ENCODE measurements around the gene PCDHGB5.
"Not testable (repeated sequence)": the region's sequence is repeated elsewhere in the genome, so short reads cannot be mapped to it uniquely, and the experiment has no call there.

Gene PCDHGB5

DNA sequence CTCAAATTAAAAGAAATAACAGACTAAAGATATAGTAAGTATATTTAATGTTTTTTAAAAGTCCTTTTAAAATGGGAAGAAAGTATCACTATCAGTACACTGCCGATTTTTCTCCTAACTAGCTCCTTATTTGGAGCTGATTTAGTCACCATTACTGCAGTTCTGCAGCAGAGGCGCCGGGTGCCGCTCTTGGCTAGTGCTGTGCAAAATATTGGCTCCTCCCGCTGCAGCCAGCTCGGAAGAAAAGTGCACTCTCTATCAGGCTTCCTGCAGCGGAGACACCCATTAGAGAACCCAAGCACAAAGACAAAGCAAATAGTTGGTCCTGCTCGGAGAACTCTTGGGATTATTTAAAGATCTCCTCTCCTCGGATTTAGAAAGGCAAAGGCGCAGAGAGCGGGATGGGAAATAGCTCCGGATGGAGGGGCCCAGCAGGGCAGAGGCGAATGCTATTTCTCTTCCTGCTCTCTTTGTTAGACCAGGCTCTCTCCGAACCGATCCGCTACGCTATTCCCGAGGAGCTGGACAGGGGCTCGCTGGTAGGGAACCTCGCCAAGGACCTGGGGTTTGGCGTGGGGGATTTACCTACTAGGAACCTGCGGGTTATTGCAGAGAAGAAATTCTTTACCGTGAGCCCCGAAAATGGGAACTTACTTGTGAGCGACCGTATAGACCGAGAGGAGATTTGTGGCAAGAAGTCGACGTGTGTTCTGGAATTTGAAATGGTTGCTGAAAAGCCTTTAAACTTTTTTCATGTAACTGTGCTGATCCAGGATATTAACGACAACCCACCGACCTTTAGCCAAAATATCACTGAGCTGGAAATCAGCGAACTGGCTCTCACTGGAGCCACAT is 27.5 kb upstream of the PCDHGB5 start, which contains the start of gene PCDHGB3:
TSS of gene PCDHGB3 (plus strand) at position 249 of the 855 bp plus-strand sequence. CDS start at position 402, 153 bp downstream.
- TF ChIP-seq, protein P1, sequence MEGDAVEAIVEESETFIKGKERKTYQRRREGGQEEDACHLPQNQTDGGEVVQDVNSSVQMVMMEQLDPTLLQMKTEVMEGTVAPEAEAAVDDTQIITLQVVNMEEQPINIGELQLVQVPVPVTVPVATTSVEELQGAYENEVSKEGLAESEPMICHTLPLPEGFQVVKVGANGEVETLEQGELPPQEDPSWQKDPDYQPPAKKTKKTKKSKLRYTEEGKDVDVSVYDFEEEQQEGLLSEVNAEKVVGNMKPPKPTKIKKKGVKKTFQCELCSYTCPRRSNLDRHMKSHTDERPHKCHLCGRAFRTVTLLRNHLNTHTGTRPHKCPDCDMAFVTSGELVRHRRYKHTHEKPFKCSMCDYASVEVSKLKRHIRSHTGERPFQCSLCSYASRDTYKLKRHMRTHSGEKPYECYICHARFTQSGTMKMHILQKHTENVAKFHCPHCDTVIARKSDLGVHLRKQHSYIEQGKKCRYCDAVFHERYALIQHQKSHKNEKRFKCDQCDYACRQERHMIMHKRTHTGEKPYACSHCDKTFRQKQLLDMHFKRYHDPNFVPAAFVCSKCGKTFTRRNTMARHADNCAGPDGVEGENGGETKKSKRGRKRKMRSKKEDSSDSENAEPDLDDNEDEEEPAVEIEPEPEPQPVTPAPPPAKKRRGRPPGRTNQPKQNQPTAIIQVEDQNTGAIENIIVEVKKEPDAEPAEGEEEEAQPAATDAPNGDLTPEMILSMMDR (IDR thresholded peaks at IDR 0.05; ENCODE audit: insufficient read depth, low read depth, low read length, missing control alignments): peak; percentile 47
- peak; percentile 34 for DNase-seq (ENCODE audit: low read depth)
- peak within 1 kb of the TSS; percentile 30 for H3K4me3 ChIP-seq (ENCODE audit: low read length)

DNA sequence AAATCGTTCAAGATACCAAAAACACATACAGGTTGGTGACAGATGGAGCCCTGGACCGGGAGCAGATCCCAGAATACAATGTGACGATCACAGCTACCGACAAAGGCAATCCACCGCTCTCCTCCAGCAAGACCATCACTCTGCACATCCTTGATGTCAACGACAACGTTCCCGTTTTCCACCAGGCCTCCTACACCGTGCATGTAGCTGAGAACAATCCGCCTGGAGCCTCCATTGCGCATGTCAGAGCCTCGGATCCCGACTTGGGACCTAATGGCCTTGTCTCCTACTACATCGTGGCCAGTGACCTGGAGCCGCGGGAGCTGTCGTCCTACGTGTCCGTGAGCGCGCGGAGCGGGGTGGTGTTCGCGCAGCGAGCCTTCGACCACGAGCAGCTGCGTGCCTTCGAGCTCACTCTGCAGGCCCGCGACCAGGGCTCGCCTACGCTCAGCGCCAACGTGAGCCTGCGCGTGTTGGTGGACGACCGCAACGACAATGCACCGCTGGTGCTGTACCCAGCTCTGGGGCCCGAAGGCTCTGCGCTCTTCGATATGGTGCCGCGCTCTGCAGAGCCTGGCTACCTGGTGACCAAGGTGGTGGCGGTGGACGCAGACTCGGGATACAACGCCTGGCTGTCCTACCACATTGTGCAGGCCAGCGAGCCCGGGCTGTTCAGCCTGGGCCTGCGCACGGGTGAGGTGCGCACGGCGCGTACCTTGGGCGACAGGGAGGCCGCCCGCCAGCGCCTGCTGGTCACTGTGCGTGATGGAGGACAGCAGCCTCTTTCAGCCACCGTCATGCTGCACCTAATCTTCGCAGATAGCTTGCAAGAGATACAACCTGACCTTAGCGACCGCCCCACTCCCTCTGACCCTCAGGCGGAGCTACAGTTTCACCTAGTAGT is 25.9 kb upstream of the PCDHGB5 start:
- TF ChIP-seq, protein P1 (IDR thresholded peaks at IDR 0.05; ENCODE audit: insufficient read depth, low read depth, low read length, missing control alignments): no peak
- no peak overlapping the region for H3K4me3 ChIP-seq (ENCODE audit: low read length)
- no peak for DNase-seq (ENCODE audit: low read depth)

DNA sequence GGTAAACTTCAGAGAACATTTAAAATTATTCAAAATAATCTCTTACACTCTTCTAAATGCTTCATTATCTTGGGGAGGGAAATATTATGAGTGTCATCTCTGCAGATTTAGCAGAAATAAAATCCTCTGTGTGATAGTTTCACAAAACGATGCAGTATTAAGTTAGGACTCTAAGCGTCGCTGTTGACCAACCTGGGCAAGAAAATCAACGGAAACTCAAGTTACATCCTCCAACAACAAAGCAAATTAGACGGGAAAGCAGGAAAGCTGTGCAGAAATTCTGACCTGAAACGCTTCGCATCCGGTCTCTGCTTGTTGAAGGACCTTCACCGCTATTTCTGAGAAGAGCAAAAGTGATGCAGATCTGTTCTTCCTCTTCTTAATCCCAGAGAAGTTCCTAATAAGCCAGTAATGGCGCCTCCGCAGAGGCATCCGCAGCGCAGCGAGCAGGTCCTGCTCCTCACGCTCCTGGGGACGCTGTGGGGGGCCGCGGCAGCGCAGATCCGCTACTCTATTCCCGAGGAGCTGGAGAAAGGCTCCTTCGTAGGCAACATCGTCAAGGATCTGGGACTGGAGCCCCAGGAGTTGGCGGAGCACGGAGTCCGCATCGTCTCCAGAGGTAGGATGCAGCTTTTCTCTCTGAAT is 24.0 kb upstream of the PCDHGB5 start, which contains the start of gene PCDHGA6:
TSS of gene PCDHGA6 (plus strand) at position 219 of the 645 bp plus-strand sequence. CDS start at position 412, 193 bp downstream.
- H3K4me3 ChIP-seq (ENCODE audit: low read length): peak within 1 kb of the TSS; percentile 21
- TF ChIP-seq, protein P1 (IDR thresholded peaks at IDR 0.05; ENCODE audit: insufficient read depth, low read depth, low read length, missing control alignments): peak; percentile 46
- peak; percentile 27 for DNase-seq (ENCODE audit: low read depth)

DNA sequence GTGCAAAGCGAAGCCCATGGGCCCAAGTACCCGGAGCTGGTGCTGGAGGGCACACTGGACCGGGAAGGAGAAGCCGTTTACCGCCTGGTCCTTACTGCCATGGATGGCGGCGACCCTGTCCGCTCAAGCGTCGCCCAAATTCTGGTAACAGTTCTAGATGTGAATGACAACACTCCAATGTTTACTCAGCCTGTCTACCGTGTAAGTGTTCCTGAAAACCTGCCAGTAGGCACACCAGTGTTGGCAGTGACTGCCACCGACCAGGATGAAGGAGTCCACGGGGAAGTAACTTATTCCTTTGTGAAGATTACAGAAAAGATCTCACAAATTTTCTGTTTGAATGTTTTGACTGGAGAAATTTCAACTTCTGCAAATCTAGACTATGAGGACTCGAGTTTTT is 23.1 kb upstream of the PCDHGB5 start:
- H3K4me3 ChIP-seq (ENCODE audit: low read length): no peak overlapping the region
- TF ChIP-seq, protein P1 (IDR thresholded peaks at IDR 0.05; ENCODE audit: insufficient read depth, low read depth, low read length, missing control alignments): no peak

DNA sequence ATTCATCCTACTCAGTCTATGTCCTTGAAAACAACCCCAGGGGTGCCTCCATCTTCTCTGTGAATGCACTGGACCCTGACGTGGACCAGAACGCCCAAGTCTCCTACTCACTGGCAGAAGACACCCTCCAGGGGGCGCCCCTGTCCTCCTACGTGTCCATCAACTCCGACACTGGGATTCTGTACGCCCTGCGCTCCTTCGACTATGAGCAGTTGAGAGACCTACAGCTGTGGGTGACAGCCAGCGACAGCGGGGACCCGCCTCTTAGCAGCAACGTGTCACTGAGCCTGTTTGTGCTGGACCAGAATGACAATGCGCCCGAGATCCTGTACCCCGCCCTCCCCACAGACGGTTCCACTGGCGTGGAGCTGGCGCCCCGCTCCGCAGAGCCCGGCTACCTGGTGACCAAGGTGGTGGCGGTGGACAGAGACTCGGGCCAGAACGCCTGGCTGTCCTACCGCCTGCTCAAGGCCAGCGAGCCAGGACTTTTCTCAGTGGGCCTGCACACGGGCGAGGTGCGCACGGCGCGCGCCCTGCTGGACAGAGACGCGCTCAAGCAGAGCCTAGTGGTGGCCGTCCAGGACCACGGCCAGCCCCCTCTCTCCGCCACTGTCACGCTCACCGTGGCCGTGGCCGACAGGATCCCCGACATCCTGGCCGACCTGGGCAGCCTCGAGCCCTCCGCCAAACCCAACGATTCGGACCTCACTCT is 22.1 kb upstream of the PCDHGB5 start:
- H3K4me3 ChIP-seq (ENCODE audit: low read length); DNase-seq (ENCODE audit: low read depth): not testable (repeated sequence)

More for the DNA sequence above, 23.1 kb upstream of the PCDHGB5 start:
- no peak for DNase-seq (ENCODE audit: low read depth)

DNA sequence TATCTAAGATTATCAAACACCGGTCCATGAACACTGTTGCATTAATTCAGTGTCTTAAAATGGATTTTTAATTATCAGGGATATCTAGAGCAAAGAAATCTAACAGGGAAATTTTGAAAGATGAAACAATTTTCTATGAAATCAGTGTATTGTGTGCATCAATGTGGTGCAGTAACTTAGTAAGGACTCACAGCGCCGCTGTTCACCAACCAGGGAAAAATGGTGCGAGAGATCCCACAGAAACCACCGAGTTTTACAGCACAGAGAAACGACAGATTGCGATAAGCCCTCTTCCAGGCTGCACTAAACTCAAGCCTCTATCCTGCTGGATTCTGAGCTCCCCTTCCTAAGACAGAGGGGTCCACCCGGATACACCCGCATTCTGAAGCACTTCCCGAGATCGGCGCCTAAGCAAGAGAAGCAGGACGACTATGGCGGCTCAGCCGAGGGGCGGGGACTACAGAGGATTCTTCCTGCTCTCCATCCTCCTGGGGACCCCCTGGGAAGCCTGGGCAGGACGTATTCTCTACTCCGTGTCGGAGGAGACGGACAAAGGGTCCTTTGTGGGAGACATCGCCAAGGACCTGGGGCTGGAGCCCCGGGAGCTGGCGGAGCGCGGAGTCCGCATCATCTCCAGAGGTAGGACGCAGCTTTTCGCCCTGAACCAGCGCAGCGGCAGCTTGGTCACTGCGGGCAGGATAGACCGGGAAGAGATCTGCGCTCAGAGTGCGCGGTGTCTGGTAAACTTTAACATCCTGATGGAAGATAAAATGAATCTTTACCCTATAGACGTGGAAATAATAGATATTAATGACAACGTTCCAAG is 15.1 kb upstream of the PCDHGB5 start, which contains the start of gene PCDHGA7:
TSS of gene PCDHGA7 (plus strand) at position 274 of the 826 bp plus-strand sequence. CDS start at position 432, 158 bp downstream.
- peak; percentile 21 for DNase-seq (ENCODE audit: low read depth)
- TF ChIP-seq, protein P1 (IDR thresholded peaks at IDR 0.05; ENCODE audit: insufficient read depth, low read depth, low read length, missing control alignments): peak; percentile 45
- peak within 1 kb of the TSS; percentile 42 for H3K4me3 ChIP-seq (ENCODE audit: low read length)

Data from epithelial cell of esophagus (primary cell).